ENCODE data around the gene VKORC1L1.

GRCh38 chr7:65981965-65982792 is 109.3 kb downstream of the VKORC1L1 start, which contains the start of gene GUSB:
- TF ChIP-seq EZH2phosphoT487 (IDR thresholded peaks at IDR 0.05; ENCODE audit: borderline replicate concordance), result no peak
- TF ChIP-seq, protein P1, sequence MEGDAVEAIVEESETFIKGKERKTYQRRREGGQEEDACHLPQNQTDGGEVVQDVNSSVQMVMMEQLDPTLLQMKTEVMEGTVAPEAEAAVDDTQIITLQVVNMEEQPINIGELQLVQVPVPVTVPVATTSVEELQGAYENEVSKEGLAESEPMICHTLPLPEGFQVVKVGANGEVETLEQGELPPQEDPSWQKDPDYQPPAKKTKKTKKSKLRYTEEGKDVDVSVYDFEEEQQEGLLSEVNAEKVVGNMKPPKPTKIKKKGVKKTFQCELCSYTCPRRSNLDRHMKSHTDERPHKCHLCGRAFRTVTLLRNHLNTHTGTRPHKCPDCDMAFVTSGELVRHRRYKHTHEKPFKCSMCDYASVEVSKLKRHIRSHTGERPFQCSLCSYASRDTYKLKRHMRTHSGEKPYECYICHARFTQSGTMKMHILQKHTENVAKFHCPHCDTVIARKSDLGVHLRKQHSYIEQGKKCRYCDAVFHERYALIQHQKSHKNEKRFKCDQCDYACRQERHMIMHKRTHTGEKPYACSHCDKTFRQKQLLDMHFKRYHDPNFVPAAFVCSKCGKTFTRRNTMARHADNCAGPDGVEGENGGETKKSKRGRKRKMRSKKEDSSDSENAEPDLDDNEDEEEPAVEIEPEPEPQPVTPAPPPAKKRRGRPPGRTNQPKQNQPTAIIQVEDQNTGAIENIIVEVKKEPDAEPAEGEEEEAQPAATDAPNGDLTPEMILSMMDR (conservative IDR thresholded peaks at IDR 0.05; ENCODE audit: low read length), result no peak
